Suprapubic skin (tissue), 3 donors: ENCODE results near the gene ELAVL1.

Experiments used
- CTCF ChIP-seq, 2 donors: fragments of 200-600 bp in 1 of 2; fragments of 450-650 bp in 1 of 2; sonication (generic) in 1 of 2; IDR thresholded peaks; one replicate each; pipeline ENCODE4 v1.5.1; 2016 to 2019; ENCODE audit warnings: antibody characterized with exemption in 2 of 2, mild to moderate bottlenecking in 1 of 2, moderate library complexity in 1 of 2
- EP300 ChIP-seq: sonication (generic); formaldehyde crosslinking; IDR thresholded peaks from one replicate; pipeline ENCODE4 v1.6.1; 2017; ENCODE audit warnings: antibody characterized with exemption
- POLR2A ChIP-seq, 2 donors: fragments of 450-650 bp; IDR thresholded peaks; one replicate each; pipeline ENCODE4 v1.6.1; 2017; ENCODE audit warnings: antibody characterized with exemption in 2 of 2, mild to moderate bottlenecking in 2 of 2, moderate library complexity in 2 of 2

GRCh38 chr19:7932276-7932929 lies 73.0 kb downstream of the ELAVL1 start:
- TF ChIP-seq CTCF (IDR thresholded peaks at IDR 0.05), result no peak
- TF ChIP-seq POLR2A (IDR thresholded peaks at IDR 0.05), result no peak
- TF ChIP-seq EP300, result no peak
